Progenitor cell of endocrine pancreas (in vitro differentiated cells): ENCODE measurements around the gene LRP2. TPM values are rescaled to one million over a fixed set of nuclear protein-coding genes. Genes with fewer than 3 reads are reported as not detected.

Source experiments
- DNase-seq: peaks from one replicate; pipeline ENCODE4 v3.0.0; 2021; ENCODE audit warnings: low spot score; ENCODE audit not compliant: unreplicated experiment
- H3K27ac Mint-ChIP-seq: 2 replicates; pipeline ENCODE4 v1.8.0; 2021; ENCODE audit warnings: mild to moderate bottlenecking, moderate library complexity, mixed read lengths
- H3K27me3 Mint-ChIP-seq: 2 replicates; pipeline ENCODE4 v1.8.0; 2021; ENCODE audit warnings: mixed read lengths
- H3K36me3 Mint-ChIP-seq: 2 replicates; pipeline ENCODE4 v1.8.0; 2022; ENCODE audit warnings: mixed read lengths; ENCODE audit not compliant: insufficient read depth
- H3K4me1 Mint-ChIP-seq: 2 replicates; pipeline ENCODE4 v1.8.0; 2021; ENCODE audit warnings: low read depth, mixed read lengths
- H3K4me3 Mint-ChIP-seq: 2 replicates; pipeline ENCODE4 v1.8.0; 2021; ENCODE audit warnings: low read depth, mild to moderate bottlenecking, moderate library complexity, mixed read lengths
- H3K9me3 Mint-ChIP-seq: 2 replicates; pipeline ENCODE4 v1.8.0; 2021; ENCODE audit warnings: low read depth, mixed read lengths
- CTCF ChIP-seq: fragments of 200-600 bp; sonication (generic); IDR thresholded peaks from one replicate; pipeline ENCODE4 v1.5.0; 2021; ENCODE audit warnings: antibody characterized with exemption, mild to moderate bottlenecking; ENCODE audit not compliant: unreplicated experiment
- total RNA-seq: library from RNA; stranded (reverse); gene quantifications from 2 replicates; pipeline ENCODE4 v1.2.1, GENCODE V29; 2021

Gene LRP2
- total RNA-seq, 1 donor from 2014 or later, result 44.4 TPM

- Mint-ChIP-seq H3K27ac (no peak overlapping the region), H3K9me3 (peaks cover 4% of the 10 kb centered on the region), H3K36me3 (peaks cover 1% of the 10 kb centered on the region), H3K27me3 (peaks cover 5% of the 10 kb centered on the region), H3K4me1 (no peaks in the 10 kb centered on the region), H3K4me3 (no peak overlapping the region)
- no peak for TF ChIP-seq CTCF
- no peak for DNase-seq
These were observed 10.2 kb upstream of the LRP2 start for GRCh38 chr2:169372561-169372960.

GRCh38 chr2:169366066-169366465, 3.7 kb upstream of the LRP2 start:
- H3K36me3 Mint-ChIP-seq, result peaks cover 1% of the 10 kb centered on the region
- peaks cover 26% of the 10 kb centered on the region for H3K27me3 Mint-ChIP-seq
- H3K4me1 Mint-ChIP-seq, result peaks cover 21% of the 10 kb centered on the region
- DNase-seq, result no peak
- no peak overlapping the region for H3K4me3 Mint-ChIP-seq
- no peak overlapping the region for H3K27ac Mint-ChIP-seq
- H3K9me3 Mint-ChIP-seq, result peaks cover 4% of the 10 kb centered on the region
- TF ChIP-seq CTCF, result no peak

- peak overlapping the region; percentile 91 for H3K4me3 Mint-ChIP-seq
- H3K4me1 Mint-ChIP-seq, result peaks cover 22% of the 10 kb centered on the region
- H3K27me3 Mint-ChIP-seq, result peaks cover 26% of the 10 kb centered on the region
- H3K36me3 Mint-ChIP-seq, result peaks cover 1% of the 10 kb centered on the region
- peaks cover 4% of the 10 kb centered on the region for H3K9me3 Mint-ChIP-seq
- DNase-seq, result no peak
- no peak overlapping the region for H3K27ac Mint-ChIP-seq
- TF ChIP-seq CTCF, result no peak
These were observed 2.7 kb upstream of the LRP2 start for GRCh38 chr2:169365029-169365480.

GRCh38 chr2:169363560-169364150, 1.3 kb upstream of the LRP2 start:
- DNase-seq, result peak; percentile 36
- peaks cover 1% of the 10 kb centered on the region for H3K36me3 Mint-ChIP-seq
- peaks cover 26% of the 10 kb centered on the region for H3K27me3 Mint-ChIP-seq
- peak overlapping the region; percentile 94 for H3K27ac Mint-ChIP-seq
- peak; percentile 11 for TF ChIP-seq CTCF
- peak overlapping the region; percentile 91 for H3K4me3 Mint-ChIP-seq
- H3K4me1 Mint-ChIP-seq, result peaks cover 25% of the 10 kb centered on the region
- H3K9me3 Mint-ChIP-seq, result no peaks in the 10 kb centered on the region

GRCh38 chr2:169362894-169363559, 693 bp upstream of the LRP2 start:
- DNase-seq, result no peak
- H3K4me3 Mint-ChIP-seq, result peak overlapping the region; percentile 91

More at GRCh38 chr2:169362894-169363559, 693 bp upstream of the LRP2 start:
- no peak for TF ChIP-seq CTCF
- H3K4me1 Mint-ChIP-seq, result peaks cover 27% of the 10 kb centered on the region
- H3K27ac Mint-ChIP-seq, result peak overlapping the region; percentile 19
- H3K36me3 Mint-ChIP-seq, result peaks cover 1% of the 10 kb centered on the region
- H3K9me3 Mint-ChIP-seq, result no peaks in the 10 kb centered on the region
- H3K27me3 Mint-ChIP-seq, result peaks cover 26% of the 10 kb centered on the region
